Stimulated activated naive B cell treated with anti-CD40 and anti-IgM and Interleukin-4, amounts not matched to agents 10 μg/mL and 1 μg/mL and 100 μg/mL, for 72 hours (primary cell): ENCODE measurements around the gene RALGDS.
A peak's percentile ranks its signal among the peaks of the same experiment; 100 is the strongest.

Source experiments
- ATAC-seq, 2 donors: fragments of 150-1000 bp; cut with Tn5 transposase; replicated peaks; 2 replicates each; pipeline ENCODE4 v1.10.0; 2021; ENCODE audit warnings: moderate library complexity in 1 of 2
- DNase-seq: peaks from one replicate; pipeline ENCODE4 v3.0.0; 2021
- H3K27ac Mint-ChIP-seq: one replicate; pipeline ENCODE4 v1.8.0; 2022; ENCODE audit warnings: mild to moderate bottlenecking, mixed read lengths
- H3K27me3 Mint-ChIP-seq, 2 donors: one replicate each; pipeline ENCODE4 v1.8.0; 2022; ENCODE audit warnings: mixed read lengths in 2 of 2
- H3K36me3 Mint-ChIP-seq, 2 donors: one replicate each; pipeline ENCODE4 v1.8.0; 2022; ENCODE audit warnings: mixed read lengths in 2 of 2, mild to moderate bottlenecking in 1 of 2
- H3K4me1 Mint-ChIP-seq, 2 donors: one replicate each; pipeline ENCODE4 v1.8.0; 2022; ENCODE audit warnings: mixed read lengths in 2 of 2, mild to moderate bottlenecking in 1 of 2
- H3K4me3 Mint-ChIP-seq, 2 donors: one replicate each; pipeline ENCODE4 v1.8.0; 2022; ENCODE audit warnings: mild to moderate bottlenecking in 2 of 2, mixed read lengths in 2 of 2, moderate library complexity in 1 of 2
- H3K9me3 Mint-ChIP-seq, 2 donors: one replicate each; pipeline ENCODE4 v1.8.0; 2022; ENCODE audit warnings: mixed read lengths in 2 of 2, mild to moderate bottlenecking in 1 of 2

RALGDS gene

GRCh38 chr9:133114886-133115603 lies 6.0 kb downstream of the RALGDS start:
- DNase-seq (no peak), ATAC-seq (peak; percentile 38 to 52)
- H3K36me3 Mint-ChIP-seq: peaks cover 16 to 21% of the 10 kb centered on the region in 2 donors
- no peaks in the 10 kb centered on the region for H3K9me3 Mint-ChIP-seq
- H3K4me3 Mint-ChIP-seq: peak overlapping the region; percentile 55 to 75
- peaks cover 56 to 80% of the 10 kb centered on the region in 2 donors for H3K4me1 Mint-ChIP-seq
- H3K27ac Mint-ChIP-seq: peak overlapping the region; percentile 94
- H3K27me3 Mint-ChIP-seq: no peaks in the 10 kb centered on the region

- ATAC-seq: peak; percentile 58 to 66
- Mint-ChIP-seq H3K9me3 (no peaks in the 10 kb centered on the region), H3K27ac (peak overlapping the region; percentile 94), H3K36me3 (peaks cover 19 to 29% of the 10 kb centered on the region in 2 donors), H3K27me3 (no peaks in the 10 kb centered on the region), H3K4me3 (peak overlapping the region; percentile 67 to 75), H3K4me1 (peaks cover 52 to 72% of the 10 kb centered on the region in 2 donors)
- DNase-seq: no peak
Measured at GRCh38 chr9:133113949-133114885, 6.8 kb downstream of the RALGDS start.

GRCh38 chr9:133113163-133113948 lies 7.7 kb downstream of the RALGDS start:
- Mint-ChIP-seq H3K4me3 (peak overlapping the region; percentile 53 to 67), H3K4me1 (peaks cover 46 to 64% of the 10 kb centered on the region in 2 donors), H3K36me3 (peaks cover 23 to 25% of the 10 kb centered on the region in 2 donors), H3K27me3 (no peaks in the 10 kb centered on the region), H3K27ac (peak overlapping the region; percentile 91), H3K9me3 (no peaks in the 10 kb centered on the region)
- ATAC-seq (no peak), DNase-seq (no peak)

DNA sequence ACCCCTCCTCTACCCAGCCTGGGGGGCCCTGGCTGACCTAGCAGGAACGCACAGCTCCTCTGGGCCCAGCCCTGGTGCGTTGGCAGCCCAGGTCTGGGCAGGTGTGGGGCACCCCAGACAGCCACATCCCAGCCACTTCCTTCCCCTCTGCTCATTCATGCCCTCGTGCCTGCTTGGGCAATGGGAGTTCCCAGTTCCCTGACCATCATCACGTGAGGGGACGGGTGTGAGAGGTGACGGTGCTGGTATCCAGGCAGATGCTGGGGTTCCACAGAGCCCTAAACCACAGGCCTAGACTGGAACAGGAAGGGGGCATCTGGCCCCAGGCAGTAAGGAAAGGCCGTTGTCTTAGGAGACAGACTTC lies 8.4 kb downstream of the RALGDS start:
- peak; percentile 57 for ATAC-seq
- H3K4me3 Mint-ChIP-seq: peak overlapping the region; percentile 53 to 68

GRCh38 chr9:133111808-133112662 lies 9.0 kb downstream of the RALGDS start:
- H3K4me3 Mint-ChIP-seq: peak overlapping the region; percentile 53 to 68
- ATAC-seq (no peak), DNase-seq (no peak)
- no peaks in the 10 kb centered on the region for H3K9me3 Mint-ChIP-seq
- H3K36me3 Mint-ChIP-seq: peaks cover 33 to 34% of the 10 kb centered on the region in 2 donors
- H3K4me1 Mint-ChIP-seq: peaks cover 42 to 53% of the 10 kb centered on the region in 2 donors
- H3K27me3 Mint-ChIP-seq: no peaks in the 10 kb centered on the region
- peak overlapping the region; percentile 91 for H3K27ac Mint-ChIP-seq

More for the DNA sequence above, 8.4 kb downstream of the RALGDS start:
- Mint-ChIP-seq H3K9me3 (no peaks in the 10 kb centered on the region), H3K27me3 (no peaks in the 10 kb centered on the region), H3K27ac (peak overlapping the region; percentile 91), H3K36me3 (peaks cover 30% of the 10 kb centered on the region in 2 donors), H3K4me1 (peaks cover 42 to 56% of the 10 kb centered on the region in 2 donors)
- peak; percentile 70 for DNase-seq

GRCh38 chr9:133109931-133110650 lies 10.9 kb downstream of the RALGDS start:
- no peak for ATAC-seq
- H3K27ac Mint-ChIP-seq: no peak overlapping the region
- H3K36me3 Mint-ChIP-seq: peaks cover 37 to 39% of the 10 kb centered on the region in 2 donors
- H3K27me3 Mint-ChIP-seq: no peaks in the 10 kb centered on the region
- no peak overlapping the region for H3K4me3 Mint-ChIP-seq
- DNase-seq: no peak
- H3K4me1 Mint-ChIP-seq: peaks cover 32 to 38% of the 10 kb centered on the region in 2 donors
- no peaks in the 10 kb centered on the region for H3K9me3 Mint-ChIP-seq

GRCh38 chr9:133108794-133109641 lies 12.0 kb downstream of the RALGDS start:
- H3K27ac Mint-ChIP-seq: no peak overlapping the region
- H3K4me1 Mint-ChIP-seq: peaks cover 23 to 27% of the 10 kb centered on the region in 2 donors
- no peak overlapping the region for H3K4me3 Mint-ChIP-seq
- no peaks in the 10 kb centered on the region for H3K9me3 Mint-ChIP-seq
- DNase-seq (no peak), ATAC-seq (no peak)
- H3K36me3 Mint-ChIP-seq: peaks cover 46 to 49% of the 10 kb centered on the region in 2 donors
- H3K27me3 Mint-ChIP-seq: no peaks in the 10 kb centered on the region

DNA sequence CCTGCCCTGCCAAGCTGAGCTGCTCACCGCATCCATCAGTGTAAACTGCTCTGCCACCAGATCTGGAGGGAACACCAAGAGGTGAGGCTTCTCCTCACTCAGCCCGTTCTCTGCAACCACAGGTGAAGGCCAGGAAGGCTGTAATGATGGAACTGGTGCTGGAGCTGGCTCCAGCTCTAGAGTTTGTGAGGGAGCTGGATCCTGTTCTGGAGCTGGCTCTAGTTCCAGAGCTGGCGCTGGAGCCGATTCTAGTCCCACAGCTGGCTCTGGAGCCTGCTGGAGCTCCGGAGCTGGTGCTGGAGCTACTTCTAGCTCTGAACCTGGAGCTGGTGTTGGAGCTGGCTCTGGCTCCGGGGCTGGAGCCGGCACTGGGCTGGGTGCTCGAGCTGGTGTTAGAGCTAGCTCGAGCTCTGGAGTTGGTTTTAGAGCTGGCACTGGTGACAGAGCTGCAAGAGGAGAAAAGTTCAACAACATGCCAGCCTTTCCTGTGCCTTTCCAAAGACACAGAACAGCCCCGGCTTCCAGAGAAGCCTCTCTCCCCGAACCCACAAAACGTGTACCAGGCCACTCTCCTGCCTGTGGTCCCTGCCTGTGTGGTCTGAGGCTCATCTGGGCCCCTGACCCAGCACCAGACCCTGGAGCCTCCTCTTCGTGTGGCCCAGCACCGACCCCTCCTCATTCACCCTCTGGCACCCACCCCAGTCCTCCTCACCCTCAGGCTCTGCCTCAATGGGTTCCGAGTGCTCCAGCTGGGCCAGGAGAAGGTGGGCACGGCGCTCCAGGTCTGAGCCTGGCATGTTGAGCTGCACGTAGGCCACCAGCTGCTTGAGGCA lies 12.9 kb downstream of the RALGDS start:
- Mint-ChIP-seq H3K36me3 (peaks cover 46 to 53% of the 10 kb centered on the region in 2 donors), H3K4me3 (no peak overlapping the region), H3K27me3 (no peaks in the 10 kb centered on the region), H3K4me1 (peaks cover 15 to 19% of the 10 kb centered on the region in 2 donors), H3K27ac (no peak overlapping the region), H3K9me3 (no peaks in the 10 kb centered on the region)
- ATAC-seq (no peak), DNase-seq (no peak)

DNA sequence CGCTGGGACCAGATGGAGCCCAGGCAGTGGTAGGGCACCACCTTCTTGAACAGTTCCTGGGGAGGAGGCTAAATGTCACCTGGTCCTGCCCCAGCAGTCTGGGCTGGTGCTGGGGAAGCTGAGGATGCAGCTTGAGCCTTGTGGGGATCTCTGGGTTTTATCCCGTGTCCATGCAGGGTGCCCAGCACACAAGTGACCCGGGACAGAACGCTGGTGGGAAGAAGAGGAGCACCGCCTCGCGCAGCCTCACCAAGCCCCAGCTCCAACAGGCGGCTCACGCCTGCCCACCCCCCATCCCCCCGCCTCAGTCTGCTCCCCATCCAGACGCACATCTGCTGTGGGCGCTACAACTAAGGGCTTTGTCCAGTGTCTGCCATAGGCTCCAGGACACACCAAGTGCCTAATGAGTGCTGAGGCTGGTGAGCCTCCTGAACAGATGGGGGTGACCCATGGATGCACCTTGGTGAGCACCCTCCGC lies 13.8 kb downstream of the RALGDS start:
- ATAC-seq (no peak), DNase-seq (no peak)
- no peaks in the 10 kb centered on the region for H3K9me3 Mint-ChIP-seq
- H3K36me3 Mint-ChIP-seq: peaks cover 49 to 52% of the 10 kb centered on the region in 2 donors
- no peak overlapping the region for H3K27ac Mint-ChIP-seq
- no peaks in the 10 kb centered on the region for H3K27me3 Mint-ChIP-seq
- H3K4me3 Mint-ChIP-seq: no peak overlapping the region
- peaks cover 9 to 10% of the 10 kb centered on the region in 2 donors for H3K4me1 Mint-ChIP-seq

DNA sequence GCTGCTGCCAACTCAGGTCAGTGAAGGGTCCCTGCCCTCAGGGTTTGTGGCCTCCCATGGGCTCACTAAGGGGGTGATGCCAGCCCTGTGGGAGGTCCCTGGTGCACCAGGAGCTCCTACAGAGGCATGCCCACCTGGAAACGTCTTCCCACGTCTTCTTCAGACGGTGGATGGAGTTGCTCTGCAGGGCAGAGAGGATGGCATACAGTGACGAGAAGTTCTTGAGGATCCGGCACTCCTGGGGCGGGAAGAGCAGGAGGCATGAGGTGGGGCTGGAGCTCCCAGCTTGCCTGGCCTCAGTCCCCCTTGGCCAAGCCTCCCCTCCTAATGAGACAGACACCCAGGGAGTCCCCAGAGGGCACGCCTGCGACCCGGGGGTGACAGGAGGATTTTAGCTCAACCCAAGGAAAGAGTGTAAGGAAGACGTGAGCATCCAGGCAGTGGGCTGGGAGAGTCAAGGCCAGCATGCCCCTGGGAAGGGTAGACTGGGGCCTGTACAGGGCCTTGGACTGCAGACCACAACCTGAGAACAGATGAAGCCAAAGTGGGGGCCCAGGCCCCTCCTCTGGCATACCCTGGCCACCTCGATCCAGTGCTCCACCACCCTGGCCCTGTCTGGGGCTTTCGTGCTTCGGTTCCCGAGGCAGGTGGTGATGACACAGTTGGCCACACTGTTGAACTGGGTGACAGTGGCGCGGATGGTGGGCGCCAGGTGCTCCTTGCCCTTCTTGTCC lies 14.4 kb downstream of the RALGDS start:
- peaks cover 4 to 8% of the 10 kb centered on the region in 2 donors for H3K4me1 Mint-ChIP-seq
- no peaks in the 10 kb centered on the region for H3K27me3 Mint-ChIP-seq
- ATAC-seq (no peak), DNase-seq (no peak)
- peaks cover 51 to 54% of the 10 kb centered on the region in 2 donors for H3K36me3 Mint-ChIP-seq
- H3K27ac Mint-ChIP-seq: peak overlapping the region; percentile 38
- no peak overlapping the region for H3K4me3 Mint-ChIP-seq
- no peaks in the 10 kb centered on the region for H3K9me3 Mint-ChIP-seq

GRCh38 chr9:133105461-133105770 lies 15.6 kb downstream of the RALGDS start:
- Mint-ChIP-seq H3K36me3 (peaks cover 59 to 60% of the 10 kb centered on the region in 2 donors), H3K4me1 (peaks cover 0 to 5% of the 10 kb centered on the region in 2 donors), H3K9me3 (no peaks in the 10 kb centered on the region), H3K27me3 (no peaks in the 10 kb centered on the region), H3K4me3 (no peak overlapping the region), H3K27ac (no peak overlapping the region)
- ATAC-seq (no peak), DNase-seq (no peak)
